Erythroblast (primary cell): ENCODE data around the gene CUBN.

Experiments
- GATA1 ChIP-seq: IDR thresholded peaks from 2 replicates; pipeline ENCODE4 v1.6.1; 2011; ENCODE audit warnings: low read depth, mild to moderate bottlenecking, control low read depth, low read length, moderate library complexity
- POLR2A ChIP-seq: IDR thresholded peaks from 2 replicates; pipeline ENCODE4 v1.6.1; 2011; ENCODE audit warnings: mild to moderate bottlenecking, low read length

- TF ChIP-seq POLR2A (no peak), GATA1 (no peak)
Observed at GRCh38 chr10:17022466-17022825, 107.2 kb downstream of the CUBN start.
